Lower leg skin (tissue), 4 donors: ENCODE data around the gene TXNRD3. TPM values are rescaled to one million over a fixed set of nuclear protein-coding genes. Genes with fewer than 3 reads are reported as not detected.

ENCODE experiments used
- DNase-seq, 2 donors: peaks; one replicate each; pipeline ENCODE4 v3.0.0-alpha.2; 2019; ENCODE audit warnings: low spot score in 2 of 2
- H3K4me3 ChIP-seq: fragments of 200-600 bp; sonication (generic); 2 replicates; pipeline ENCODE4 v1.5.1; 2017; ENCODE audit warnings: mild to moderate bottlenecking, low read depth; ENCODE audit not compliant: poor library complexity, severe bottlenecking
- POLR2A ChIP-seq, 2 donors: fragments of 450-650 bp; IDR thresholded peaks; one replicate each; pipeline ENCODE4 v1.6.1; 2016 to 2017; ENCODE audit warnings: antibody characterized with exemption in 2 of 2, mild to moderate bottlenecking in 1 of 2, moderate library complexity in 1 of 2
- WGBS, 2 donors: methylation state at CpG; one replicate each; pipeline ENCODE4 v1.1.5; 2018; 5-methylcytosine and 5-hydroxymethylcytosine counted together
- intact Hi-C: fragments of 100-400 bp; cut with DNase I; formaldehyde crosslinking; loops from one replicate; pipeline ENCODE4 v1.15.0; 2023; ENCODE audit warnings: low total_unique reads
- total RNA-seq, 4 donors: library from RNA; depleted of rRNA; stranded (reverse); fragments of >200 nt; gene quantifications; one replicate each; pipeline ENCODE4 v1.1.0, GENCODE V29; 2016
- TF ChIP-seq, protein P1 (sequence below), 3 donors: fragments of 450-650 bp; IDR thresholded peaks; one replicate each; pipeline ENCODE4 v1.5.1; 2016; ENCODE audit warnings: antibody characterized with exemption in 3 of 3, mild to moderate bottlenecking in 3 of 3, moderate library complexity in 2 of 3

TXNRD3 gene
- total RNA-seq, 4 donors from 2014 or later: 6.8 to 12.1 (median 9.2) TPM

DNA sequence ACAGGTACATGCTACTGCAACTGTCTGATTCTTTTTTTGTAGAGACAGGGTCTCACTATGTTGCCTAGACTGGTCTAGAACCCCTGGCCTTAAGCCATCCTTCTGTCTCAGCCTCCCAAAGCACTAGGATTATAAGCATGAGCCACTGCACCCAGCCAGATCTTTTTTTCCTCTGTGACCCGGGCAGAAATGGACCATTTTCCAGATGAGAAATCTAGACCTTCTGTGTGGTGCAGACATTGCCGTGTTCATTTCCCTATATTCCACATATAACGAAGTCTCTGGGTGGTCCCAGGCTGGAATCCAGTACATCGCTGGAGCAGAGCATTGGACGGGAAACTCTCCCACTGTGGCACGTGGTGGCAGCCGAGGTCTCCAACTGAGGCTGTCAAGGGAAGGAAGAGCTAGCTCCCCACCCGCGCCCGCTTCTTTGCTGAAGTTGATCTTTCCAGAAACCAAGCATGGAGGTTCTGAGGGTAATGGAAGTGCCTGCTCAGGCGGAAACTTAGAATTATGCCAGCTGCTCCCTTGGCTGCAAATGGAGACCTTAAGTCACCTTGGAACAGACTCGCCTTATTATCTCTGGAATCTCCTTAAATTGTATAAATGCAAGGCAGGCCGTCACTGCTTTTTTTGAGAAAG is 23.1 kb upstream of the TXNRD3 start:
- intact Hi-C loops: loop anchor here (5.0 kb wide), 1 partner anchor 864 kb away; no protein-coding TSS in a partner anchor
- H3K4me3 ChIP-seq: no peak overlapping the region
- DNase-seq: no peak
- WGBS, 2 donors: 67 to 81% methylated on average over 13 of the region's 13 CpGs
- no peak for TF ChIP-seq POLR2A (IDR thresholded peaks at IDR 0.05)
- TF ChIP-seq, protein P1, sequence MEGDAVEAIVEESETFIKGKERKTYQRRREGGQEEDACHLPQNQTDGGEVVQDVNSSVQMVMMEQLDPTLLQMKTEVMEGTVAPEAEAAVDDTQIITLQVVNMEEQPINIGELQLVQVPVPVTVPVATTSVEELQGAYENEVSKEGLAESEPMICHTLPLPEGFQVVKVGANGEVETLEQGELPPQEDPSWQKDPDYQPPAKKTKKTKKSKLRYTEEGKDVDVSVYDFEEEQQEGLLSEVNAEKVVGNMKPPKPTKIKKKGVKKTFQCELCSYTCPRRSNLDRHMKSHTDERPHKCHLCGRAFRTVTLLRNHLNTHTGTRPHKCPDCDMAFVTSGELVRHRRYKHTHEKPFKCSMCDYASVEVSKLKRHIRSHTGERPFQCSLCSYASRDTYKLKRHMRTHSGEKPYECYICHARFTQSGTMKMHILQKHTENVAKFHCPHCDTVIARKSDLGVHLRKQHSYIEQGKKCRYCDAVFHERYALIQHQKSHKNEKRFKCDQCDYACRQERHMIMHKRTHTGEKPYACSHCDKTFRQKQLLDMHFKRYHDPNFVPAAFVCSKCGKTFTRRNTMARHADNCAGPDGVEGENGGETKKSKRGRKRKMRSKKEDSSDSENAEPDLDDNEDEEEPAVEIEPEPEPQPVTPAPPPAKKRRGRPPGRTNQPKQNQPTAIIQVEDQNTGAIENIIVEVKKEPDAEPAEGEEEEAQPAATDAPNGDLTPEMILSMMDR (IDR thresholded peaks at IDR 0.05): no peak

DNA sequence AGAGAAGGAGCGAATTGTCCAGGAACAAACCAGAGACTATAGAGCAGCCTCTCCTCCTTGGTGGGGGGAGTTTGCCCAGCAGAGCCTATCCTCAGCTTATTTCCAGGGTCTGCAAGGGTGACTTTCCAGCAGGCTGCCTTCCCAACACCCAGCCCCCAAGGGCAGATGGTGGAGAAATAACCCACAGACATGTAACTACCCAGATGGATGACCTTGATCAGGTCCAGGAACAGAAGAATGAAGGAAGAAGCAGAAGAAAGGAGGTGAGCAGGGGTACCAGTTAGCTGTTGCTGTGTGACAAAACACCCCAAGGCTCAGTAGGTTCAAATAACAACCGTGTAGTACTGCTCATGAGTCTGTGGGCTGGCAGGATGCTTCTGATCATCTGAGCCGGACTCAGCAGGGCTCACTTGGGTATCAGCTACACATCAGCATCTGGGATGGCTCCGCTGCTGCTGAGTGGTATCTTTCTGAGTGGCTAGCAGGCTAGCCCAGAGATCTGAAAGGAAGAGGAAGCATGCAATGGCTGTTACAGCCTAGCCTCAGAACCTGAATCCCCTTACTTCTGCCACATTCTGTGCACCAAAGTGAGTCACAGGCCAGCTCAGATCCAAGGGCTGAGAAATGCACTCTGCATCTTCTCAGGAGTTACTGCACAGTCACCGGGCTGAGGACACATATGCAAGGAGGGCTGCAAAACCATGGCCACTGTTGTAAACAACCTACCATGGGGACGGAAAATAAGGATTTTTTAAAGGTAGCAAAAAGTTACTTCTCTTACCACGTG is 22.2 kb upstream of the TXNRD3 start:
- WGBS, 2 donors: 83 to 85% methylated on average over 7 of the region's 7 CpGs
- DNase-seq: no peak
- TF ChIP-seq, protein P1 (IDR thresholded peaks at IDR 0.05): no peak
- no peak for TF ChIP-seq POLR2A (IDR thresholded peaks at IDR 0.05)
- H3K4me3 ChIP-seq: no peak overlapping the region
- intact Hi-C loops: loop anchor here (5.0 kb wide), 1 partner anchor 865 kb away; no protein-coding TSS in a partner anchor

DNA sequence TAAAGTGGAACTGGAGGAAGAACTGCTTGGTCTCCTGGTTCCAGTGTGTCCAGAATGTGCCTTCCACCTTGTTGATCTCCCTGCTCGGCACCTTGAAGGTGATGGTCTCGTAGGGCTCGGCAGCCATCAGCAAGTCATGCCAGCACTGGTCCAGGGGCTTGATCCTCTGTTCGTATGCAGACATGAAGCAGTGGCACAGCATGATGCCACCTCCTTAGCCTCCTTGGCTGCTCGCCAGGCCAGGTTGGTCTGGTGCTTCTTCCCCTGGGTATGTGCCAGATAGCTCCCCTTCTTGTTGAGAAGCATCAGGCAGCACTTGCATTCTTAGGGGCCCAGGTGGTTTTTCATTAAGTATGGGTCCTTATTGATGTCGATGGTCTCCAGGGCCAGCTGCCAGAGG is 17.8 kb upstream of the TXNRD3 start:
- H3K4me3 ChIP-seq: no peak overlapping the region
- intact Hi-C loops: no loop called here
- peak in 1 of 2 donors; percentile 78 for DNase-seq
- TF ChIP-seq, protein P1 (IDR thresholded peaks at IDR 0.05): no peak
- no peak for TF ChIP-seq POLR2A (IDR thresholded peaks at IDR 0.05)
- 87 to 88% methylated on average over 3 to 6 of the region's 6 CpGs for WGBS, 2 donors

DNA sequence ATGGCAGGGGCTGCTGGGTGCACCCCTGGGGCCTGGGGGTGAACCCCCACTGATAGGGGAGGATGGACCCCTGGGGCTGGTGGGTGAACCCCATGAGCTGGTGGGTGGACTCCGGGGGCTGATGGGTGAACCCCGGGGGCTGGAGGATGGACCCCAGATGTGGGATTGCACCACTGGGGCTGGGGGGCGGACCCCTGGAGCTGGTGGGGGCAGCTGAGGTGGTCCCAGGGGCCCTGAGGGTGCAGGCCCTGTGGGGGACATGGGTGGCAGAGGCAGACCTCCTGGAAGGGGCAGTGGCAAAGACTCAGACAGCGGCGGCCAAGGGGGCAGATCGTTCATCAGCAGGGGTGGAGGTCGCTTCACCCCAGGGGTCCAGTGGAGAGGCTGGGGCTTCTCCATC is 17.4 kb upstream of the TXNRD3 start:
- peak in 1 of 2 donors; percentile 77 for DNase-seq
- intact Hi-C loops: no loop called here
- WGBS, 2 donors: 81 to 87% methylated on average over 7 of the region's 7 CpGs
- no peak overlapping the region for H3K4me3 ChIP-seq
- TF ChIP-seq, protein P1 (IDR thresholded peaks at IDR 0.05): no peak
- no peak for TF ChIP-seq POLR2A (IDR thresholded peaks at IDR 0.05)

DNA sequence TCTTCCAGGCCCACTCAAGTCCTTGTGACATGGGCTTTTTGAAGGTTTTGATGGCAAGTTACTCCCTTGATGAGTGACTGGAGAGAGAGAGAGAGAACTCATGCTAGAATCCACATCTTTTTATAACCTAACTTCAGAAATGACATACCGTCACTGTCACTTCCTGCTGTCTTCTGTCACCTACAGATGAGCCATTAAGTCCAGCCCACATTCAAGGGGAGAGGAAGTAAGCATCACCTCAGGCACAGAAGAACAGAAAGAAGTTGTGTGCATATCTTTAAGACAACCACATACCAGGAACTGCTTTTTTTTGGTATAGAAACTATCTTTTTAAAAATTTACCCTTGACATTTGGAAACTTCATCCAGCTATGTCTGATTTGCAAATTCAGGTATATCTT is 16.6 kb upstream of the TXNRD3 start:
- no peak overlapping the region for H3K4me3 ChIP-seq
- intact Hi-C loops: no loop called here
- TF ChIP-seq POLR2A (IDR thresholded peaks at IDR 0.05): no peak
- TF ChIP-seq, protein P1 (IDR thresholded peaks at IDR 0.05): no peak
- 57 to 59% methylated on average over 1 of the region's 1 CpG for WGBS, 2 donors
- no peak for DNase-seq
